Activated naive CD8-positive, alpha-beta T cell treated with anti-CD3 and anti-CD28 coated beads for 36 hours (primary cell): Measurements from ENCODE around the gene PPP1R3D. TPM values are rescaled to one million over a fixed set of nuclear protein-coding genes. Genes with fewer than 3 reads are reported as not detected.
A peak's percentile ranks its signal among the peaks of the same experiment; 100 is the strongest.
"Not testable (repeated sequence)": the region's sequence is repeated elsewhere in the genome, so short reads cannot be mapped to it uniquely, and the experiment has no call there.

Experiments
- DNase-seq: peaks from one replicate; pipeline ENCODE4 v3.0.0; 2021
- H3K27ac Mint-ChIP-seq: one replicate; pipeline ENCODE4 v1.8.0; 2022; ENCODE audit warnings: mild to moderate bottlenecking, moderate library complexity, mixed read lengths
- H3K27me3 Mint-ChIP-seq: one replicate; pipeline ENCODE4 v1.8.0; 2022; ENCODE audit warnings: mild to moderate bottlenecking, mixed read lengths
- H3K36me3 Mint-ChIP-seq: one replicate; pipeline ENCODE4 v1.8.0; 2021; ENCODE audit warnings: mild to moderate bottlenecking, mixed read lengths
- H3K4me1 Mint-ChIP-seq: one replicate; pipeline ENCODE4 v1.8.0; 2021; ENCODE audit warnings: mixed read lengths
- H3K4me3 Mint-ChIP-seq: one replicate; pipeline ENCODE4 v1.8.0; 2022; ENCODE audit warnings: mild to moderate bottlenecking, moderate library complexity, mixed read lengths
- H3K9me3 Mint-ChIP-seq: one replicate; pipeline ENCODE4 v1.8.0; 2022; ENCODE audit warnings: mixed read lengths
- total RNA-seq, 2 experiments: library from RNA; stranded (reverse); gene quantifications; one replicate each; pipeline ENCODE4 v1.2.3, GENCODE V29; 2021

PPP1R3D gene
- total RNA-seq, 2 experiments from 2014 or later, result 4.0 to 4.2 TPM

DNA sequence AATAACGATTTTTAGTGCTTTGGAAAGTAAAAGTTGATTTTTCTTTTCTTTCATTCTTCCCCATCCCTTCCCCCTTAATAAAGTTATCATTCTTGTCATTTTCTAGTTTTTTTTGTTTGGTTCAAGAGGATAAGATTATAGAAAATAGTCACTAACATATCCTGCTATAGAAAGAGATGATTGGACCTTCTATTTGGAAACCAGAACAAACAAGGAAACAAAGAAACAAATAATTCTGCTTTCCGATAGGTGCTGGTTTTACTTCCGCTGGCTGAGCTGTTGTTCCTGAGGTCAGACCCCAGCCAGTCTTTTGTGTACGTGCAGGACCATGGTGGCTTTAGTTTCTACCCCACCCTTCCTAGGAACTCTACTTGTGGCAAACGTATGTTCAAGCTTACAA is 18.0 kb upstream of the PPP1R3D start, which contains the start of gene CDH26:
TSS of gene CDH26 (plus strand) at position 301 of the 400 bp plus-strand sequence. CDS start 304 bp downstream, outside the sequence.
- Mint-ChIP-seq H3K27me3 (no peaks in the 10 kb centered on the region), H3K4me3 (no peak within 1 kb of the TSS), H3K4me1 (no peaks in the 10 kb centered on the region), H3K27ac (no peak within 1 kb of the TSS), H3K9me3 (no peaks in the 10 kb centered on the region), H3K36me3 (no peaks in the 10 kb centered on the region)
- DNase-seq, result no peak

DNA sequence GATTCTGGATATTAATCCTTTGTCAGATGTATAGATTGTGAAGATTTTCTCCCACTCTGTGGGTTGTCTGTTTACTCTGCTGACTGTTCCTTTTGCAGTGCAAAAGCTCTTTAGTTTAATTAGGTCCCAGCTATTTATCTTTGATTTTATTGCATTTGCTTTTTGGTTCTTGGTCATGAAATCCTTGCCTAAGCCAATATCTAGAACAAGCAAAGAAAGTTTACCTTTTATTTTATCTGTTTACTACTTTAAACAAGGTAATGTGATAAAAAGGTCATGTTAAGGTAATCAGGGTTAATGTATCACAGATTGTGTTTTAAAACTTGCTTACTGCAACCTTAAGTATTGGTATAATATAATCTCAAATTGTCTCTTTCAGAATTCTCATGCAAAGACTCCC is 17.5 kb upstream of the PPP1R3D start:
- not testable (repeated sequence) for H3K27ac Mint-ChIP-seq, H3K27me3 Mint-ChIP-seq, H3K4me1 Mint-ChIP-seq, H3K9me3 Mint-ChIP-seq, H3K4me3 Mint-ChIP-seq, H3K36me3 Mint-ChIP-seq, DNase-seq

DNA sequence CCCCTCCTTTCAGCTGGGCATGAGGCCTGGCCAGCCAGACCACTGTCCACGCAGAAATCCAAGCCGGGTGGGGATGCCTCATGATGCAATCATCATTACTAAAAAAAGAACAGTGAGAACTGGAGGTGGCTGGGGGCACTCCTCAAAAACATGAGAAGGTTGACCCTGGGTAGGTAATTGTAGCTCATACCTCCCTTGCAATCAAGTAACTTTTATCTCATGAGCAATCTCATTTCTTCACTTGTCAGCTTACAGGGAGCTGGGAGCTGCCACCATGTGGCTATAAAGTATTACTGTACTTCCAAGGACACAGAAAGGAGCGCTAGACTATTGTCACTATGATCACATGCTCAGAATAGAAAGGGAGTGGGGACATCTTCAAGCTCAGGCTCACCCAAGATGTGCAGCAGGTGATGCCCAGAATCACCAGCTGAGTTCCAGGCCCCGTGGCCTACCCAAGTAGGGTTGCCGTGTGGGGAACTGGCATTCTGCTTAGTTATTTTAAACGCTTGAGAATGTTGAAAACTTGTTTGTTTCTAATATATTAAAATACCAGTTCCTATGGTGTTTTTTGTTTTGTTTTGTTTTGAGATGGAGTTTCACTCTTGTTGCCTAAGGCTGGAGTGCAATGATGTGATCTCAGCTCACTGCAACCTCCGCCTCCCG is 15.2 kb upstream of the PPP1R3D start:
- Mint-ChIP-seq H3K9me3 (no peaks in the 10 kb centered on the region), H3K27ac (no peak overlapping the region), H3K36me3 (no peaks in the 10 kb centered on the region), H3K4me1 (no peaks in the 10 kb centered on the region), H3K4me3 (no peak overlapping the region), H3K27me3 (no peaks in the 10 kb centered on the region)
- no peak for DNase-seq

DNA sequence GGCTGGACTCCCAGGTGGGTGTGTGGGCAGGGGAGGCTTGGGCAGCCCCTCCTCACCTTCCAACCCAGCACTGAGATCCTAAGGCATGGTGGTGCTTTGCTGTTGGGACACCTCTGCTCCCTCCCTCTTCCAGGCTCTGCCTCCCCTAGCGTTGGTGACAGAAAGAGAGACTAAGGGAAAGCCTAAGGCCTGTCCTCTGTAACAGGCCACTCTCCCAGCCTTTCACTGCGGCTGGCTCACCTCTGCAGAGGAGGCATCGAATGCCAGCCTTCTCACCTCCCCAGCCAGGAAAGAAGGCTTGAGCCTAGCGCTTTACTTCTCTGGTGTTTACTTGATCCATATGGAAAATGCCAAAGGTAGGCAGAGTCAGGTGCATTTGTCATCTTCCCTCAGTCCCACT is 14.6 kb upstream of the PPP1R3D start:
- no peak overlapping the region for H3K4me3 Mint-ChIP-seq
- H3K27ac Mint-ChIP-seq, result no peak overlapping the region
- H3K36me3 Mint-ChIP-seq, result no peaks in the 10 kb centered on the region
- H3K9me3 Mint-ChIP-seq, result no peaks in the 10 kb centered on the region
- no peak for DNase-seq
- no peaks in the 10 kb centered on the region for H3K27me3 Mint-ChIP-seq
- H3K4me1 Mint-ChIP-seq, result no peaks in the 10 kb centered on the region

DNA sequence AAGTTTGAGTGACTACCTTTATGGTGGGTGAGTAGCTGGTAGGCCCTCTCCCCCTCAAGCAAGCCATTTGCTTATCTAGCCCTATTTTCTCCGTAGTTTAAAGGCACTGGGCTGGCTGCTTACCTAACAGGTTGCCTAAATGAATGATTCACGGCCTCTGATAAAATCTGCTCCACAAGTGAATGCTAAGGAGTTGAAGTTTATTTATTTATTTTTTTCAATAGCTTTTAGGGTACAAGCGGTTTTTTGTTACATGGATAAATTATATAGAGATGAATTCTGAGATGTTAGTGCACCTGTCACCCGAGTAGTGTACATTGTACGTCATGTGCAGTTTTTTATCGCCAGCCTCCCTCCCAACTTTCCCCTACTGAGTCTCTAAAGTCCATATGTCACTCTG is 9.8 kb upstream of the PPP1R3D start:
- no peak for DNase-seq
- Mint-ChIP-seq H3K9me3 (no peaks in the 10 kb centered on the region), H3K36me3 (peaks cover 3% of the 10 kb centered on the region), H3K4me1 (peaks cover 28% of the 10 kb centered on the region), H3K27me3 (no peaks in the 10 kb centered on the region), H3K4me3 (no peak overlapping the region), H3K27ac (peak overlapping the region; percentile 63)

DNA sequence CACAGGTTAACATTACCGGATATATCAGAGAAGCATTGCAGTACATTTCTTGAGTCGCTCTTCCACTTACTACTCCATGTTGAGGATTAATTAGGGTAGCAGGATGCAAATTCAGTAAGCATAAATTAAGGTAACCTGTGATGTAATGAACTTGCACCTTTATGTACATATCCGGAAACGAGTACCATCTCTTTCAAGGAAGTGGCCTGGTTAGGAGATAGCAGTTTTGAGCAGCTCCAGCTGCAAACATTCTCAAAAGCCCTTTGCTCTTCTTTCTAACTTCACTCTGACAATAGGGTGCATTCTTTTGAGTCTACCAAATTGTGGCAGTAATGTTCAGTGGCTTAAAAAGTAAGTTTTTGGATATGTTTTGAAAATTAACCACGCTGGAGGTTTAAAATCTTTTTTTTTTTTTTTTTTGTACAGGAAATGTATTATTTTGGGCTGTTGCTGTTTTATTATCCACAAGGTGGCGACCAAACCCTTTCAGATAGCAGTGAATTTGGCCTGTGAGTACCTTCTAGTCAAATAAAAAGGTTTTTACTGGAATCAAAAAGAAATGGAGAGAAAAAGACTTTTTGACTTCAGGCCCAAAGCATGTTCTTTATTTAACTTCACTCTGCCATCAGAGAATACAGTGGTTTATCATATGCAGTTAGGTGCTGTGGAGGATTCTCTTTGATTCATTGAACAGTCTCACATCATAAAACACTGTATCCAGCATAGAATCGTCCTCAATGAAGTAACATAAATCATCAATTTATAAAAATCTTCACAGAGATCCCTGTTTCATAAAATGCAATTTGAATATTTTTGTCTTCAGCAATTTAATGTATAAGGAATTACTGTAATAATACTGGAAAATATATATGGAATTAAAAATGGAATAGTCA is 9.0 kb upstream of the PPP1R3D start:
- Mint-ChIP-seq H3K36me3 (peaks cover 11% of the 10 kb centered on the region), H3K27me3 (no peaks in the 10 kb centered on the region), H3K9me3 (no peaks in the 10 kb centered on the region), H3K27ac (peak overlapping the region; percentile 92), H3K4me1 (peaks cover 30% of the 10 kb centered on the region), H3K4me3 (peak overlapping the region; percentile 63)
- no peak for DNase-seq

DNA sequence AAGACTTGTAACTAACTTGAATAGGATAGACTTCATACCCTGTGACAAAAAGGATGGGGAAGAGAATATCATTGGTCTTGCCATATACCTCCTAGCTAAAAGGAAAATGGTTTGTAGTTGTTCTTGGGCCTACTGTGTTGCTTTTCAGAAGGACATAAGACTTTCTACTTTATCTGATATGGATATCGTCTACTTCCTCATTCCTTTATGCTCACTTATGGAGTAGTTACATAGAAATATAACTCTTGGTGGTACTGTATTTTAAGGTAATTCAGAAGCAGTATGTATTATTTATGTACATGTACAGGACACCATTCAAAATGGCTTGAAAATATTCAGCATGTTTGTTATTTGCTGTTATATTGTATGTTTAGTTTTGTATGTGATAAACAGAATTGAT is 8.1 kb upstream of the PPP1R3D start:
- Mint-ChIP-seq H3K4me3 (no peak overlapping the region), H3K27me3 (no peaks in the 10 kb centered on the region), H3K27ac (no peak overlapping the region), H3K9me3 (no peaks in the 10 kb centered on the region), H3K36me3 (peaks cover 11% of the 10 kb centered on the region), H3K4me1 (peaks cover 30% of the 10 kb centered on the region)
- DNase-seq, result no peak

DNA sequence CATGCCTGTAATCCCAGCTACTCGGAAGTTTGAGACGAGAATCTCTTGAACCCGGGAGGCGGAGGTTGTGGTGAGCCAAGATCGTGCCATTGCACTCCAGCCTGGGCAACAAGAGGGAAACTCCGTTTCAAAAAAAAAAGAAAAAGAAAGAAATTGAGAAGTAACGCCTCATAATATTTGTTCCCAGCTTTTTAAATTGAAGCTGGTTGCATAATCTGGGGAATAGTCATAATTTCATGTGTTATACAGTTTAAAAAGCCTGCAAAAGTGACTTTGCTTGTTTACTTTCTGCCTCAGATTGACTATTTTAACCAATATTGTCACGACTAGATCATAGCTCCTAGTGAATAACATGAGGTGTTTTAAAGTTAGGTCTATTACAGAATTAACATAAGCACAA is 7.3 kb upstream of the PPP1R3D start:
- H3K9me3 Mint-ChIP-seq, result no peaks in the 10 kb centered on the region
- H3K4me1 Mint-ChIP-seq, result peaks cover 30% of the 10 kb centered on the region
- peaks cover 11% of the 10 kb centered on the region for H3K36me3 Mint-ChIP-seq
- H3K4me3 Mint-ChIP-seq, result no peak overlapping the region
- DNase-seq, result no peak
- H3K27me3 Mint-ChIP-seq, result no peaks in the 10 kb centered on the region
- no peak overlapping the region for H3K27ac Mint-ChIP-seq

DNA sequence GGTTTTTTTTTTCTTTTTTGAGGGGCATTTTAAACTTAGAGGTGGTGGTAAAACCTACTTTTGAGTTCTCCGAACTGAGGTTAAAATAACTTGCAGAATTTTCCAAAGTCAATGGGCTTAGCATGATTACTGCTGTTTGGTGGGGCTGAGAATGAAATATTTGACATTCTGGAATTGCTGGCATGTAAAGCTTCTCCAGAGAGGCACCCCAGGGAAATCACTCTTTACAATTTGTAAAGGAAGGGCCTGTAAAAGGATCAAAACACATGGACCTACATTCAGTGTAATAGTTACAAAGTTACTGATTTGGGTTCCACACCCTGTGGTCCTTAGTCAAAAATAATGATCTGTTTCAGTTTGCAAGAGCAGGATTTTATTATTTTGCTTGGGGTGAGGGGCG is 5.6 kb upstream of the PPP1R3D start:
- Mint-ChIP-seq H3K27me3 (no peaks in the 10 kb centered on the region), H3K4me1 (peaks cover 44% of the 10 kb centered on the region), H3K27ac (no peak overlapping the region), H3K4me3 (no peak overlapping the region), H3K9me3 (no peaks in the 10 kb centered on the region), H3K36me3 (peaks cover 16% of the 10 kb centered on the region)
- DNase-seq, result no peak

DNA sequence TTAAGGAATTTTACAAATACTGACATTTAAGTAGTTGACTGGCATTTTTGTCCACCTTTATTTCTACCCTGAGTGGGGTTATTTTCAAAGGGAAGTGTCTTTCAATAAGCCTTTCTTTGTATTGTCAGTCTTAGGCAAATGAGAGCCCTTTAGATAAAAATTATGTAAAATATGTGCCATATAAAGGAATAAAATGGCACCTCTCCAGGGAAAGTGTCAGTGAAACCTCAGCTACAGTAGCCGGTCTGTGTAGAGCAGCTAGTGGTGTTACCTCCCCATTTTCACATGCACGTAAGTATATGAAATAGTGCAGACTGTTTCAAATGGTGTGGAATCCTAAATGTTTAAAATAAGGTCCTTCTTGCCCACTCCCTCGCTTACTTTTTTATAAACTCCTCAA is 5.1 kb upstream of the PPP1R3D start:
- Mint-ChIP-seq H3K9me3 (no peaks in the 10 kb centered on the region), H3K27ac (no peak overlapping the region), H3K27me3 (no peaks in the 10 kb centered on the region), H3K36me3 (peaks cover 16% of the 10 kb centered on the region), H3K4me1 (peaks cover 44% of the 10 kb centered on the region), H3K4me3 (no peak overlapping the region)
- DNase-seq, result no peak

DNA sequence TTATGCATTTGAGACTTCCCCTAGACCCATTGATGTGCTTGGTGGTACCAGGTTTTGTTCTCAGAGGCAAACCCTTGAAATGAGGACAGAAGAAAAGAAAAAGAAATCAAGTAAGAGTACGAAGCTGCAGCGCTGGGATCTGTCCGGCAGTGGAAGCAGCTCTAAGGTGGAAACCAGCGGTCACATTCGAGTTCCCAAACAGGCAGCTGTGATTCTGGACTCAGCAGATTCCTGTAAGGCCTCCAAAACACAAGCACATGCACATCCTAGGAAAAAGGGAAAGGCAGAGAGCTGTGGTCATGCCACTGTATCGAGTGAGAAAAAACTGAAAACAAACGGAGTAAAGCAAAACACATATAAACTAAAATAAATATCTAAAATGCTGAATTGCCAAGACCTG is 4.6 kb upstream of the PPP1R3D start:
- peaks cover 16% of the 10 kb centered on the region for H3K36me3 Mint-ChIP-seq
- no peak overlapping the region for H3K27ac Mint-ChIP-seq
- H3K9me3 Mint-ChIP-seq, result no peaks in the 10 kb centered on the region
- no peak for DNase-seq
- no peaks in the 10 kb centered on the region for H3K27me3 Mint-ChIP-seq
- H3K4me3 Mint-ChIP-seq, result no peak overlapping the region
- peaks cover 44% of the 10 kb centered on the region for H3K4me1 Mint-ChIP-seq

DNA sequence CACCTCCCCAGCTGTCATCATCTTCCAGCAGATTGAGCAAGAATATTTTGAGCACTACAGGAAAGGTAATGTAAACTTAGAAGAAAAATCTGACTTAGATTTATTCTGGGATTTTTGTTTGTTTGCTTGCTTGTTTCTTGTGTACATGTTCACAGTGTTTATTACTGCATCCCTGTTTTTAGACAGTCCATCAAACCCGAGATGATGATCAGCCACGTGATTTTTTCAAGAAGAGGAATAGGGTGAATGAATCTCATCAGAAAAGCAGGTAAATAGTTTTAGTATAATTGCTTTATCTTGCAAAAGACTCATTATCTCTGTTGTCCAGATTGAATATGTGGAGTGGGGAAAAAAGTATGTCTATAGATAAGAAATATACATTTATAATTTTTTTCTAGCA is 2.1 kb upstream of the PPP1R3D start:
- Mint-ChIP-seq H3K27me3 (no peaks in the 10 kb centered on the region), H3K9me3 (peaks cover 1% of the 10 kb centered on the region), H3K4me3 (no peak overlapping the region), H3K4me1 (peaks cover 45% of the 10 kb centered on the region), H3K27ac (no peak overlapping the region), H3K36me3 (peaks cover 24% of the 10 kb centered on the region)
- DNase-seq, result no peak

DNA sequence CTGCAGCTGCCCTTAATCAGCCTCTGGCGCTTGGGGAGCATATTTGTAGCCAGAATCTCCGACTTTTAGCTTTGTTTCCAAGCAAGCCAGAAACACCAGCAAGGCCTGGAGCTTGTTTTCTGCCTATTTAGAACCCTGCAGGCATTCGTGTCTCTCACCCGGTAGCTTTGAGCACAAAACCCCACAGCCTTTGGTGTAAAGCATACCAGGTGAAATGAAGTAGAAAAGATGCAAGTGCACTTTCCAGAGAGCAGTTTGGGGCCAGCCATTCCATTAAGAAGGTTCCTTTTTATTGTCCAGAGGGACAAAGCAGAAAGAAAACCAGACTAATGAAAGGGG is 820 bp upstream of the PPP1R3D start:
- Mint-ChIP-seq H3K36me3 (peaks cover 25% of the 10 kb centered on the region), H3K27ac (peak overlapping the region; percentile 97), H3K9me3 (peaks cover 1% of the 10 kb centered on the region), H3K4me1 (peaks cover 44% of the 10 kb centered on the region), H3K4me3 (peak overlapping the region; percentile 92), H3K27me3 (no peaks in the 10 kb centered on the region)
- DNase-seq, result no peak

DNA sequence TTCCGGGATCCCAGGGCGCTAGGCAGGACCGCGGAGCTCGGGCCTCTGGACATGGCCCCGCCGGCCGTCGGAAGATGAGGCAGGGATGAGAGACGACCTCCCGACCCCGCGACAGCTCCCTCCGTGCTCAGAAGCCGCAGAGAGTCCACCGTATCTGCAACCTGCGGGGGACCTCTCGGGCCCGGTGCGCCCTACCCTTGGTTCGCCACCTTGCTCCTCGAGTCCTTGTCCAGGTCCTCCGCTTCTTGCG is 301 bp downstream of the PPP1R3D start:
- peak; percentile 19 for DNase-seq
- peaks cover 1% of the 10 kb centered on the region for H3K9me3 Mint-ChIP-seq
- peaks cover 22% of the 10 kb centered on the region for H3K36me3 Mint-ChIP-seq
- peak overlapping the region; percentile 92 for H3K4me3 Mint-ChIP-seq
- peaks cover 39% of the 10 kb centered on the region for H3K4me1 Mint-ChIP-seq
- H3K27me3 Mint-ChIP-seq, result no peaks in the 10 kb centered on the region
- peak overlapping the region; percentile 62 for H3K27ac Mint-ChIP-seq

DNA sequence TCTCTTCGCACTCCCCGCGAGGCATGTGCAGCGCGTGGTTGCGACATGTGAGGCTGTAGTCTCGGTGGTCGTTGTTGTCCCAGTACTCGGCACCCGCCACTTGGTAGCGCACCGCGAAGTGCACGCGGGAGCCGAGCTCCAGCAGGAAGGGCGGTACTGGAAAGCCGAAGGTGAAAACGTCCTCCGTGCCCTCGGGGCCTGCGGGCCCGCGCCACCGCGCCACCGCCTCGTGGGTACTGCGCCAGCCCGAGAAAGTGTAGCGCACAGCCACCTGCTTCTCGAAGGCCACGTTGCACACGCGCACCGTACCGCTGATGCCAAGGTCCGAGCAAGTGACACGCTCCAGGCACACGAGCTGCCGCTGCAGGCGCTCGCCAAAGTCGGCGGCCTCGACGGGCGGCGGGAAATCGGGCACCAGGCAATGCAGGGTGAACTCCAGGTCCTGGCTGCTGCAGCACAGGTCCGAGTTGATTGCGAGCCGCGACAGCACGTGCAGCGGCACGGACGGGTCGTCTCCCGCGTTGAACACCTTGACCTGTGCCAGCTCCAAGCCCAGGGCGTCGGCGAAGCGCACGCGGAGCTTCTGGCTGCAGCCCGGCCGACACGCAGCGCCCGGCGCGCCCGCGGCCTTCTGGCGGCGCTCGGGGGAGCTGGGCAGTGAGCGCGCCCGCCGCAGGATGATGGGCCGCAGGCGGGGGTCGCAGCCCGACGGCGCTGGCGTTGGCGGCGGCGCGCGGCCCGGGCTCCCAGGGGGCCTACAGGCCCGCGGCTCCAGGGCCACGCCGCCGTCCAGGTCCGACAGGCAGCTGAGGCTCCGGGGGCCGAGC is 840 bp downstream of the PPP1R3D start:
- Mint-ChIP-seq H3K4me1 (peaks cover 37% of the 10 kb centered on the region), H3K27ac (no peak overlapping the region), H3K4me3 (peak overlapping the region; percentile 92), H3K9me3 (peaks cover 1% of the 10 kb centered on the region), H3K27me3 (no peaks in the 10 kb centered on the region), H3K36me3 (peaks cover 16% of the 10 kb centered on the region)
- DNase-seq, result peak; percentile 15
